RWPE1 (cell line): ENCODE data around the gene IL31RA.

ENCODE experiments used
- CTCF ChIA-PET: fragments of 350-600 bp; sonication (Branson Sonifier 250); formaldehyde crosslinking; extraction: SDS; loops from one replicate; lab custom pipeline; 2021; lab: Yijun Ruan, JAX
- POLR2A ChIA-PET: fragments of 400-600 bp; formaldehyde crosslinking; extraction: SDS; loops from one replicate; lab custom pipeline; 2020; ENCODE audit warnings: antibody characterized with exemption; ENCODE audit not compliant: low non-redundant PET; lab: Yijun Ruan, JAX
- DNase-seq: peaks from one replicate; pipeline ENCODE4 v3.0.0; 2012; ENCODE audit warnings: low spot score
- H3K27ac ChIP-seq: fragments of 450-650 bp; 2 replicates; pipeline ENCODE4 v1.5.1; 2017
- TF ChIP-seq, protein P1 (sequence below): fragments of 450-650 bp; conservative IDR thresholded peaks from 2 replicates; pipeline ENCODE4 v1.5.1; 2017; ENCODE audit warnings: low read depth, mild to moderate bottlenecking

The IL31RA gene

GRCh38 chr5:55927861-55928655, 76.9 kb downstream of the IL31RA start:
- POLR2A ChIA-PET: no interaction called here
- TF ChIP-seq, protein P1, sequence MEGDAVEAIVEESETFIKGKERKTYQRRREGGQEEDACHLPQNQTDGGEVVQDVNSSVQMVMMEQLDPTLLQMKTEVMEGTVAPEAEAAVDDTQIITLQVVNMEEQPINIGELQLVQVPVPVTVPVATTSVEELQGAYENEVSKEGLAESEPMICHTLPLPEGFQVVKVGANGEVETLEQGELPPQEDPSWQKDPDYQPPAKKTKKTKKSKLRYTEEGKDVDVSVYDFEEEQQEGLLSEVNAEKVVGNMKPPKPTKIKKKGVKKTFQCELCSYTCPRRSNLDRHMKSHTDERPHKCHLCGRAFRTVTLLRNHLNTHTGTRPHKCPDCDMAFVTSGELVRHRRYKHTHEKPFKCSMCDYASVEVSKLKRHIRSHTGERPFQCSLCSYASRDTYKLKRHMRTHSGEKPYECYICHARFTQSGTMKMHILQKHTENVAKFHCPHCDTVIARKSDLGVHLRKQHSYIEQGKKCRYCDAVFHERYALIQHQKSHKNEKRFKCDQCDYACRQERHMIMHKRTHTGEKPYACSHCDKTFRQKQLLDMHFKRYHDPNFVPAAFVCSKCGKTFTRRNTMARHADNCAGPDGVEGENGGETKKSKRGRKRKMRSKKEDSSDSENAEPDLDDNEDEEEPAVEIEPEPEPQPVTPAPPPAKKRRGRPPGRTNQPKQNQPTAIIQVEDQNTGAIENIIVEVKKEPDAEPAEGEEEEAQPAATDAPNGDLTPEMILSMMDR: no peak
- CTCF ChIA-PET: interaction anchor here (0.6 kb wide), 2 partner anchors 342 to 1544 kb away, joined by 3 read pairs; no protein-coding TSS in a partner anchor
- no peak overlapping the region for H3K27ac ChIP-seq
- no peak for DNase-seq

DNA sequence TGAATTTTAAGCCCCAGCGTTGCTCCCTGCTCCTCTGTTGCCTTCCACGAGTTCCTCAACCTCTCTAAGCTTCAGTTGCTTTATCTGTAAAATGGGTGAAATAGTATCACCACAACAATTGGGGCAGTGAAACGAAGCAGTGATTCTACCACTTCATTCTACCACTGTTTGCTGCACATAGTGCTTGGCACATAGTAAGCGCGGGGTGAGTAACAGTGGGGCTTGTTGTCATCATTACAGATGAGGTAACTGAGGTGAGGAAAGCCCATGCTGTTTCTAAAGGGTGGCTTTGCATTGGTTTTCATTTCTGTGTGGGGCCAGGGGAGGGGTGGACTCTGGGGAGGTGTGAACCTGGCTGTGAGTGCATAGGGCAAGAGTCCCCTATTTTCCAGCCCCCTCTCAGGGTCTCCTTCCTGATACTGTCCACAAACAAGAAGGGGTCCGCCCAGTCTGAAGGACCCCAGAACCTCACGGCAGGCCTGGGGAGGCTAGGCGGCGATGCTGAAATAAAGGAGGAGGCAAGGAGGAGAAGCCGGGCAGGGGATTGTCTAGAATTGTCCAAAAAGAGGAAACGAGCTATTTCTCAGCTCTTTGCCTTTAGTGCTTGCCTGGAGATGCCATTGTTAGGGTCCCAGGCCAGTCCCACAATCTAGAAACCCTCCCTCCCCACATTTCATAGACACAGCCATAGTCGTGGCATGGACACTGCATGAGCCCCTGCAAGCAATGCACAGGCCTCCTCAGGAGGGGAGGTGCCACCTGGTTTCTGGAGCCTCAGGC, 78.1 kb downstream of the IL31RA start:
- TF ChIP-seq, protein P1: no peak
- CTCF ChIA-PET: interaction anchor here (0.6 to 0.7 kb wide), 2 partner anchors 228 to 1545 kb away, joined by 3 to 4 read pairs; no protein-coding TSS in a partner anchor
- no peak for DNase-seq
- no peak overlapping the region for H3K27ac ChIP-seq
- POLR2A ChIA-PET: no interaction called here

- POLR2A ChIA-PET: no interaction called here
These were observed 81.5 kb downstream of the IL31RA start for GRCh38 chr5:55932700-55933099.

GRCh38 chr5:55933377-55934114, 82.4 kb downstream of the IL31RA start:
- ChIA-PET POLR2A (no interaction called here), CTCF (no interaction called here)
- no peak for DNase-seq
- H3K27ac ChIP-seq: no peak overlapping the region
- TF ChIP-seq, protein P1: no peak

More at GRCh38 chr5:55932700-55933099, 81.5 kb downstream of the IL31RA start:
- CTCF ChIA-PET: interaction anchor here (0.7 kb wide), 1 partner anchor 241 kb away, joined by 3 read pairs; no protein-coding TSS in a partner anchor
- TF ChIP-seq, protein P1: no peak
- H3K27ac ChIP-seq: no peak overlapping the region
- no peak for DNase-seq

- no peak for DNase-seq
- ChIA-PET POLR2A (interaction anchor here (0.7 kb wide), 1 partner anchor 1084 kb away, joined by 3 read pairs; no protein-coding TSS in a partner anchor), CTCF (interaction anchor here (0.6 kb wide), 1 partner anchor 329 kb away, joined by 4 read pairs; no protein-coding TSS in a partner anchor)
- H3K27ac ChIP-seq: no peak overlapping the region
- TF ChIP-seq, protein P1: no peak
These were observed 83.0 kb downstream of the IL31RA start for GRCh38 chr5:55934115-55934613.
